Pancreas (tissue), 10 donors: ENCODE results near the gene NRAP. TPM values are rescaled to one million over a fixed set of nuclear protein-coding genes. Genes with fewer than 3 reads are reported as not detected.
A peak's percentile ranks its signal among the peaks of the same experiment; 100 is the strongest.

Source experiments
- ATAC-seq, 4 donors: fragments of 200-7000 bp; cut with Tn5 transposase; one replicate each; pipeline versions ENCODE4 v1.8.0 to v1.9.1; 2020; ENCODE audit warnings: mild to moderate bottlenecking in 4 of 4, moderate library complexity in 4 of 4
- DNase-seq, 6 donors: peaks; one replicate each; pipeline ENCODE4 v3.0.0-alpha.2; 2020
- FAIRE-seq: peaks from 2 replicates; lab custom pipeline; 2012; peaks lifted over from hg19 to GRCh38; lab: Jason Lieb, UNC
- H3K27ac ChIP-seq, 4 donors: fragments of 200-600 bp; sonication (generic); 1 replicate in 3 of 4; 2 replicates in 1 of 4; pipeline versions ENCODE4 v1.5.0 to v1.8.0; 2020
- H3K27me3 ChIP-seq, 4 donors: fragments of 200-600 bp; one replicate each; pipeline ENCODE4 v1.8.0; 2021
- H3K36me3 ChIP-seq, 3 donors: fragments of 200-600 bp; sonication (generic) in 1 of 3; one replicate each; pipeline versions ENCODE4 v1.5.0 to v1.8.0; 2020 to 2021
- H3K4me1 ChIP-seq, 3 donors: fragments of 200-600 bp; one replicate each; pipeline ENCODE4 v1.8.0; 2021
- H3K4me3 ChIP-seq, 4 donors: fragments of 200-600 bp; sonication (generic) in 2 of 4; one replicate each; pipeline versions ENCODE4 v1.5.0 to v1.8.0; 2020 to 2021
- H3K9me3 ChIP-seq, 4 donors: fragments of 200-600 bp; one replicate each; pipeline ENCODE4 v1.8.0; 2021
- WGBS, 2 donors: extraction: QIAGEN DNeasy Blood & Tissue Kit; methylation state at CpG; one replicate each; pipeline ENCODE4 v1.1.7; 2013; 5-methylcytosine and 5-hydroxymethylcytosine counted together
- intact Hi-C, 3 donors: fragments of 100-400 bp; cut with DNase I; formaldehyde crosslinking; loops; one replicate each; pipeline versions ENCODE4 v1.11.1 to v1.14.2; 2022
- polyA plus RNA-seq, 2 donors: library from polyadenylated mRNA; stranded (reverse); fragments of 200-250 nt; gene quantifications; one replicate each; pipeline ENCODE4 v1.2.3, GENCODE V29; 2013
- total RNA-seq, 6 donors: library from RNA; stranded (reverse); fragmentation: NEBNext Ultra II Directional in 4 of 6; extraction: Animal tissue kit (Norgen Biotek cat#: 25700) in 4 of 6; gene quantifications; one replicate each; pipeline versions ENCODE4 v1.2.1 to v1.2.4, GENCODE V29; 2021 to 2023
- TF ChIP-seq, protein P1 (sequence below), 4 donors: fragments of 200-600 bp; sonication (generic) in 3 of 4; IDR thresholded peaks; one replicate each; pipeline versions ENCODE4 v1.5.0 to v1.8.0; 2021; ENCODE audit warnings: antibody characterized with exemption in 4 of 4
- donor health status: healthy with polysubstance abuse.
- donor health status: DM: no; HTN: no; CAD: no; lungs with moderate emphysema.
- donor health status: DM: no; HTN: no; CAD: no.
- donor health status: control.
- donor health status: control.
- donor health status: Bipolar disorder and iron deficiency.
- donor health status: DM: yes; HTN: yes; CAD: no.
- donor health status: DM: no; HTN: no; CAD: no.
- donor health status: DM: no; HTN: no; CAD: no.
- donor health status: DM: yes; HTN: yes; CAD: no.

Gene NRAP
- total and polyA plus RNA-seq, 8 donors, result 0.03 to 0.67 (median 0.04) TPM; not detected in 1

GRCh38 chr10:113550365-113550764, 113.5 kb downstream of the NRAP start:
- Histone ChIP-seq H3K36me3 (no peaks in the 10 kb centered on the region), H3K4me3 (no peak overlapping the region), H3K4me1 (peaks cover 6 to 17% (median 8%) of the 10 kb centered on the region in 3 donors), H3K27ac (peak overlapping the region in 1 of 4 donors; percentile 30), H3K9me3 (no peaks in the 10 kb centered on the region), H3K27me3 (no peaks in the 10 kb centered on the region)
- 49 to 56% methylated on average over 6 of the region's 6 CpGs for WGBS, 2 donors
- DNase-seq, result no peak
- no peak for FAIRE-seq
- no peak for ATAC-seq
- TF ChIP-seq, protein P1, sequence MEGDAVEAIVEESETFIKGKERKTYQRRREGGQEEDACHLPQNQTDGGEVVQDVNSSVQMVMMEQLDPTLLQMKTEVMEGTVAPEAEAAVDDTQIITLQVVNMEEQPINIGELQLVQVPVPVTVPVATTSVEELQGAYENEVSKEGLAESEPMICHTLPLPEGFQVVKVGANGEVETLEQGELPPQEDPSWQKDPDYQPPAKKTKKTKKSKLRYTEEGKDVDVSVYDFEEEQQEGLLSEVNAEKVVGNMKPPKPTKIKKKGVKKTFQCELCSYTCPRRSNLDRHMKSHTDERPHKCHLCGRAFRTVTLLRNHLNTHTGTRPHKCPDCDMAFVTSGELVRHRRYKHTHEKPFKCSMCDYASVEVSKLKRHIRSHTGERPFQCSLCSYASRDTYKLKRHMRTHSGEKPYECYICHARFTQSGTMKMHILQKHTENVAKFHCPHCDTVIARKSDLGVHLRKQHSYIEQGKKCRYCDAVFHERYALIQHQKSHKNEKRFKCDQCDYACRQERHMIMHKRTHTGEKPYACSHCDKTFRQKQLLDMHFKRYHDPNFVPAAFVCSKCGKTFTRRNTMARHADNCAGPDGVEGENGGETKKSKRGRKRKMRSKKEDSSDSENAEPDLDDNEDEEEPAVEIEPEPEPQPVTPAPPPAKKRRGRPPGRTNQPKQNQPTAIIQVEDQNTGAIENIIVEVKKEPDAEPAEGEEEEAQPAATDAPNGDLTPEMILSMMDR (IDR thresholded peaks at IDR 0.05), result no peak
- intact Hi-C loops, result no loop called here

DNA sequence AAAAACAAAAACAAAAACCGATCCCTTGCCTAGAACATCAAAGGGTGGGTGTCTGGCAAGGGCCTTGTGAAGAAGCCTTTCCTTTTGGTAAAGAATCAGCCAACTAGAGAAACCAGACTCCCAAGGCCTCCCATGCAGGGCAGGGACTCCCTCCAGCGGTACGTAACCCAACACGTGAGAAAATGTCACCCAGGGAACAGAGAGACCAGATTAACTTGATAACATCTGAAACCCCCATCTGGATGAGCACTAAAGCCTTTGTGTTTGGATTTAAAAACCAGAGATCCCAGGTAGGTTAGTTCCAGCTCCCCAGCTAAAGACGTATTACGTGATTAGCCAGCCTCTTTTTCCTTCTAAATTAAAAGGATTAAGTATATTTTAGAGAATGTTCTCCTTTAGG, 114.0 kb downstream of the NRAP start:
- H3K27me3 ChIP-seq, result no peaks in the 10 kb centered on the region
- intact Hi-C loops, result no loop called here
- 92 to 93% methylated on average over 6 of the region's 6 CpGs for WGBS, 2 donors
- ATAC-seq, result no peak
- H3K36me3 ChIP-seq, result no peaks in the 10 kb centered on the region
- no peak for DNase-seq
- TF ChIP-seq, protein P1 (IDR thresholded peaks at IDR 0.05), result no peak
- H3K27ac ChIP-seq, result peak overlapping the region in 1 of 4 donors; percentile 30
- FAIRE-seq, result no peak
- H3K4me1 ChIP-seq, result peaks cover 6 to 17% (median 8%) of the 10 kb centered on the region in 3 donors
- H3K4me3 ChIP-seq, result no peak overlapping the region
- H3K9me3 ChIP-seq, result no peaks in the 10 kb centered on the region

DNA sequence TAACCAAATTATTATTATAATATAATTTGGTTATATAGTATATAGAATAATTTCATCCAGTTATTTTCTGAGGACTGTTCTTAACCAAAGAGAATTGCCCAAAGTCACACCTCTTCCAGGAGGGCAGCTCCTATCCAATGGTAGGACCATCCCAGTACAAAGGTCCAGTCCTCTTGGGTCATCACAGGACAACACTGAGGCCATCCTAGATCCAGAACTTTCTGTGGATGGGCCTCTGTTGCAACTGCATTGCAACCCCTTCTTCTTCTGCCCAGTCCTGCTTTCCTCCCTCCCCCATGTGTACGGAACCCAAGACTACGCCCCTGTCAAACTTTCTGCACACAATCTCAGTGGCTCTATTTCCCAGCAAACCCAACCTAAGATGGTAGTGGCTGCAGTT, 116.4 kb downstream of the NRAP start:
- TF ChIP-seq, protein P1 (IDR thresholded peaks at IDR 0.05), result no peak
- no peak for FAIRE-seq
- peaks cover 0 to 14% (median 5%) of the 10 kb centered on the region in 3 donors for H3K4me1 ChIP-seq
- intact Hi-C loops, result no loop called here
- no peak overlapping the region for H3K4me3 ChIP-seq
- no peaks in the 10 kb centered on the region for H3K36me3 ChIP-seq
- no peak overlapping the region for H3K27ac ChIP-seq
- H3K27me3 ChIP-seq, result no peaks in the 10 kb centered on the region
- ATAC-seq, result no peak
- no peaks in the 10 kb centered on the region for H3K9me3 ChIP-seq
- WGBS, 2 donors, result 92 to 96% methylated on average over 2 of the region's 2 CpGs
- DNase-seq, result no peak

DNA sequence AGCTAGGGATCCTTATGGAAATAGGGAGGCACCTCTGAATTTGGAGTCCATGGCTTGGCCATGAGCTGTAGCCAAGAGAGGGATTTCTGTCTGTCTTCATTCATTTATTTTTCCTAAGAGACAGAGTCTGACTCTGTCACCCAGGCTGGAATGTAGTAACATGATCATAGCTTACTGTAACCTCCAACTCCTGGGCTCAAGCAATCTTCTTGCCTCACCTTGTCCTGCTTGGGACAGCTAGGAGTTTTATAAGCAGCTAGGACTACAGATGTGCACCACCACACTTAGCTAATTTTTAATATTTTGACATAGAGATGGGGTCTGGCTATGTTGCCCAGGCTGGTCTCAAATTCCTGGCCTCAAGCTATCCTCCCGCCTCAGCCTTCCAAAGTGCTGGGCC, 119.4 kb downstream of the NRAP start:
- ATAC-seq, result no peak

More for the DNA sequence above, 119.4 kb downstream of the NRAP start:
- Histone ChIP-seq H3K27ac (no peak overlapping the region), H3K36me3 (no peaks in the 10 kb centered on the region), H3K4me3 (no peak overlapping the region), H3K27me3 (no peaks in the 10 kb centered on the region), H3K9me3 (no peaks in the 10 kb centered on the region), H3K4me1 (peaks cover 6 to 8% (median 7%) of the 10 kb centered on the region in 3 donors)
- intact Hi-C loops, result no loop called here
- 98 to 100% methylated on average over 1 of the region's 1 CpG for WGBS, 2 donors
- TF ChIP-seq, protein P1 (IDR thresholded peaks at IDR 0.05), result no peak
- DNase-seq (no peak), FAIRE-seq (no peak)
